ENCODE results near the gene IL17C. TPM values are rescaled to one million over a fixed set of nuclear protein-coding genes. Genes with fewer than 3 reads are reported as not detected.
"Not testable (repeated sequence)": the region's sequence is repeated elsewhere in the genome, so short reads cannot be mapped to it uniquely, and the experiment has no call there.

IL17C gene
- total RNA-seq, 6 donors from 2014 or later: 0.40 to 0.76 TPM; not detected in 4

DNA sequence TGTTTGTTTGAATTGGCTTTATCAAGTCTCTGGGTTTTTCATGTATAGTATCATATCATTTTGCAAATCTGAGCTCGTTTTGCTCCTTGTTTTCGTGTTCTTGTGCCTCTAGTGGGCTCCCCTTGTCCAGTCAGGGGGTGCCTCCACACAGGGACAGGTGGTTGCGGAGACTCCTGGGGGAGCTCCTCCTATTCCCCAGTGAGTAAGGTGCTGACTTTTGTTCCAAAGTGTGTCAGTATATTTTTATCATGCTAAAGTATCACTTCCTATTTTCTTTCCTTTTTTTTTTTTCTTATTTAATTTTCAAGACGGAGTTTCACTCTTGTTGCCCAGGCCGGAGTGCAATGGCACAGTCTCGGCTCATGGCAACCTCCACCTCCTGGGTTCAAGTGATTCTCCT lies 30.3 kb upstream of the IL17C start:
- ATAC-seq (ENCODE audit: low FRiP score in 2 of 2) (no peak), DNase-seq (no peak)
- no peaks in the 10 kb centered on the region for H3K4me1 ChIP-seq
- H3K36me3 ChIP-seq: peaks cover 14 to 79% (median 64%) of the 10 kb centered on the region in 4 donors
- no peak overlapping the region for H3K4me3 ChIP-seq
- 80 to 82% methylated on average over 6 of the region's 6 CpGs for WGBS, 2 donors
- H3K27ac ChIP-seq: no peak overlapping the region
- H3K9me3 ChIP-seq: no peaks in the 10 kb centered on the region
- TF ChIP-seq POLR2A (IDR thresholded peaks at IDR 0.05) (no peak), EP300 (IDR thresholded peaks at IDR 0.05) (no peak), POLR2AphosphoS5 (IDR thresholded peaks at IDR 0.05) (no peak)
- TF ChIP-seq, protein P1, sequence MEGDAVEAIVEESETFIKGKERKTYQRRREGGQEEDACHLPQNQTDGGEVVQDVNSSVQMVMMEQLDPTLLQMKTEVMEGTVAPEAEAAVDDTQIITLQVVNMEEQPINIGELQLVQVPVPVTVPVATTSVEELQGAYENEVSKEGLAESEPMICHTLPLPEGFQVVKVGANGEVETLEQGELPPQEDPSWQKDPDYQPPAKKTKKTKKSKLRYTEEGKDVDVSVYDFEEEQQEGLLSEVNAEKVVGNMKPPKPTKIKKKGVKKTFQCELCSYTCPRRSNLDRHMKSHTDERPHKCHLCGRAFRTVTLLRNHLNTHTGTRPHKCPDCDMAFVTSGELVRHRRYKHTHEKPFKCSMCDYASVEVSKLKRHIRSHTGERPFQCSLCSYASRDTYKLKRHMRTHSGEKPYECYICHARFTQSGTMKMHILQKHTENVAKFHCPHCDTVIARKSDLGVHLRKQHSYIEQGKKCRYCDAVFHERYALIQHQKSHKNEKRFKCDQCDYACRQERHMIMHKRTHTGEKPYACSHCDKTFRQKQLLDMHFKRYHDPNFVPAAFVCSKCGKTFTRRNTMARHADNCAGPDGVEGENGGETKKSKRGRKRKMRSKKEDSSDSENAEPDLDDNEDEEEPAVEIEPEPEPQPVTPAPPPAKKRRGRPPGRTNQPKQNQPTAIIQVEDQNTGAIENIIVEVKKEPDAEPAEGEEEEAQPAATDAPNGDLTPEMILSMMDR (IDR thresholded peaks at IDR 0.05): no peak
- no peaks in the 10 kb centered on the region for H3K27me3 ChIP-seq

DNA sequence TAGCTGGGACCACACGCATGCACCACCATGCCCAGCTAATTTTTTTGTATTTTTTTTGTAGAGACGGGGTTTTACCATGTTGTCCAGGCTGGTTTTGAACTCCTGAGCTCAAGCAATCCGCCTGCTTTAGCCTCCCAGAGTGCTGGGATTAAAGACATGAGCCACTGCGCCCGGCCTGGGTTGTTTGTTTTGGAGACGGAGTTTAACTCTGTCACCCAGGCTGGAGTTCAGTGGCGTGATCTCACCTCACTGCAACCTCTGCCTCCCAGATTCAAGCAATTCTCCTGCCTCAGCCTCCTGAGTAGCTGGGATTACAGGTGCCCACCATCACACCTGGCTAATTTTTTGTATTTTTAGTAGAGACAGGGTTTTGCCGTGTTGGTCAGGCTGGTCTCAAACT lies 28.9 kb upstream of the IL17C start:
- WGBS, 2 donors: 98 to 99% methylated on average over 8 of the region's 8 CpGs
- ATAC-seq (ENCODE audit: low FRiP score in 2 of 2); H3K27me3 ChIP-seq; H3K27ac ChIP-seq; H3K4me1 ChIP-seq; DNase-seq; H3K4me3 ChIP-seq; H3K9me3 ChIP-seq: not testable (repeated sequence)
- H3K36me3 ChIP-seq: peaks cover 14 to 86% (median 67%) of the 10 kb centered on the region in 4 donors

DNA sequence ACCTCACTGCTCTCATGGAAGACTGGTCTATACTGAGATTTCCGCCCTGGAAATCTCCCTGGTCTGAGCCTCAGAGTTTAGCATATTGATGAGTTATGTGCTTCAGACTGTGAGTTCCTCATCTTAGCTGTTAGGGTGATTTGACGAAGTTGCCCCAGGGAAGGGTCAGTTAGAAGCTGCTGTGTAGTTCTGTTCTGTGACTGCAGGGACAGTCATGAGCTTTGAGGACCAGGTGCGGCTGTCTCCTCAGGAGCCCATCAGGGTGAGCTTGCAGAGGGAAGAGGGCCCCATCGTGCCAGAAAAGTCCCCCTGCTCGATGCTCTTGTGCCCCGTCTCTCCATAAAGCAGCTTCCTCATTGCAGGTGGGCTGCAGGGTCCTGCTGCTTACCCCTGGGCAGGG lies 28.3 kb upstream of the IL17C start:
- Histone ChIP-seq H3K27me3 (no peaks in the 10 kb centered on the region), H3K4me3 (no peak overlapping the region), H3K27ac (no peak overlapping the region), H3K36me3 (peaks cover 14 to 83% (median 63%) of the 10 kb centered on the region in 4 donors), H3K4me1 (no peaks in the 10 kb centered on the region), H3K9me3 (no peaks in the 10 kb centered on the region)
- WGBS, 2 donors: 92 to 100% methylated on average over 2 to 6 of the region's 6 CpGs
- DNase-seq: no peak
- TF ChIP-seq, protein P1 (IDR thresholded peaks at IDR 0.05): no peak
- no peak for TF ChIP-seq POLR2A (IDR thresholded peaks at IDR 0.05)
- TF ChIP-seq EP300 (IDR thresholded peaks at IDR 0.05): no peak
- TF ChIP-seq POLR2AphosphoS5 (IDR thresholded peaks at IDR 0.05): no peak
- ATAC-seq (ENCODE audit: low FRiP score in 2 of 2): no peak

DNA sequence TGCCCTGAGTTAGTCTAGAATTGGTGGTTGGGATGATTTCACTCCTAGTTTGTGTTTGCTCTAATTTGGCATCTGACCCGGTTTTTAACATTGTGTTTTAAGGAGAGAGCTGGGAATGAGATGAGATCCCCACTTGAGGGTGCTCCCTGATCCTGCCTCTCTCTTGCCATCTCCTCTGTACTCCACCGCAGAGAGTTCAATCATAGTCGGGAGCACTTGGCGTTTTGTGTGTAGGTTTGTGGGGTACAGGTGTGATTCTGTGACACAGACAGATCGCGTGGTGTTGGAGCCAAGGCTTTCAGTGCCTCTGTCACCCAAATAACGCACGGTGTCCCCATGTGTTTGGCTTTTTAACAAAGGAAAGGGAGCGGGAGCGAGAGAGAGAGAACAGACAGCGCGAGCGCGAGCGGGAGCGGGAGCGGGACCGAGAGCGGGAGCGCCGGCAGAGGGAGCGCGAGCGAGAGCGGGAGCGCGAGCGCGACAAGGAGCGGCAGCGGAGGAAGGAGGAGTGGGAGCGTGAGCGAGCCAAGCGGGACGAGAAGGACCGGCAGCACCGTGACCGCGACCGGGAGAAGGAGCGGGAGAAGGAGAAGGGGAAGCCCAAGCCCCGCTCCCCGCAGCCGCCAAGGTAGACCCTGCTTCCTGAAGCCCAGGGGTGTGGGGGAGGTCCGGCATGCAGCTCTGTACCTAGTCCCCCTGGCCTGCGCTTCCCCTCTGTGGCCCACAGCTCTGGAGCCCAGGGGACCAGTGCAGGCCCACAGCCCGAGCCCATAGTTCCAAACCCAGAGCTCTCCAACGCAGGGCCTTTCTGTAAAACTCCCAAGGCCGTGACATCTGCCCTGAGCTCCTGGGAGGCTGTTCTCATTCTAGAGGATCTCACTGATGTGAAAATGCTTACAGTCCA lies 27.2 kb upstream of the IL17C start:
- Histone ChIP-seq H3K4me1 (peaks cover 0 to 6% (median 0%) of the 10 kb centered on the region in 4 donors), H3K36me3 (peaks cover 14 to 73% (median 53%) of the 10 kb centered on the region in 4 donors), H3K4me3 (no peak overlapping the region), H3K27ac (no peak overlapping the region), H3K9me3 (no peaks in the 10 kb centered on the region), H3K27me3 (no peaks in the 10 kb centered on the region)
- no peak for DNase-seq
- WGBS, 2 donors: 88 to 90% methylated on average over 45 to 49 of the region's 49 CpGs
- no peak for ATAC-seq (ENCODE audit: low FRiP score in 2 of 2)
- TF ChIP-seq, protein P1 (IDR thresholded peaks at IDR 0.05): no peak
- TF ChIP-seq POLR2AphosphoS5 (IDR thresholded peaks at IDR 0.05): no peak
- no peak for TF ChIP-seq EP300 (IDR thresholded peaks at IDR 0.05)
- no peak for TF ChIP-seq POLR2A (IDR thresholded peaks at IDR 0.05)

DNA sequence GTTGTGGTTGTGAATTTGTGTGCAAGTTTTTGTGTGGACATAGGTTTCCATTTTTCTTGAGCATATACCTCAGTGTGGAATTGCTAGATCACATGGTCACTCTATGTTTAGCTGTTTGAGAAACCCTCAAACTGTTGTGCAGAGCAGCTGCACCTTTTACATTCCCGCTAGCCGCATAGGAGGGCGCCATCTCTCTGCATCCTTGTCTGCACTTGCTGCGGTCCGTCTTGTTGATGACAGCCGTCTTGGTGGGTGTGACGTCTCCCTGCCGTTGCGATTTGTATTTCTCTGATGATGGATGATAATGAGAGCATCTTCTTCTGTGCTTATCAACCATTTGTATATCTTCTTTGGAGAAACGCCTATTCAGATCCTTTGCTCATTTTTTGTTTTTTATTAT lies 25.1 kb upstream of the IL17C start:
- peaks cover 14 to 64% (median 44%) of the 10 kb centered on the region in 4 donors for H3K36me3 ChIP-seq
- H3K27ac ChIP-seq: no peak overlapping the region
- no peak overlapping the region for H3K4me3 ChIP-seq
- no peak for ATAC-seq (ENCODE audit: low FRiP score in 2 of 2)
- TF ChIP-seq POLR2AphosphoS5 (IDR thresholded peaks at IDR 0.05): no peak
- TF ChIP-seq, protein P1 (IDR thresholded peaks at IDR 0.05): no peak
- no peak for TF ChIP-seq POLR2A (IDR thresholded peaks at IDR 0.05)
- no peak for TF ChIP-seq EP300 (IDR thresholded peaks at IDR 0.05)
- 78 to 89% methylated on average over 10 of the region's 10 CpGs for WGBS, 2 donors
- no peak for DNase-seq
- H3K9me3 ChIP-seq: no peaks in the 10 kb centered on the region
- peaks cover 0 to 18% (median 6%) of the 10 kb centered on the region in 4 donors for H3K4me1 ChIP-seq
- H3K27me3 ChIP-seq: no peaks in the 10 kb centered on the region

All from upper lobe of left lung (tissue), 6 donors.